Mesenteric fat pad (tissue), 1 donor: Measurements from ENCODE around the gene KMT2B. TPM values are rescaled to one million over a fixed set of nuclear protein-coding genes. Genes with fewer than 3 reads are reported as not detected.
"Not testable (repeated sequence)": the region's sequence is repeated elsewhere in the genome, so short reads cannot be mapped to it uniquely, and the experiment has no call there.

Experiments used
- DNase-seq: peaks from one replicate; pipeline ENCODE4 v3.0.0-alpha.2; 2020; ENCODE audit warnings: low spot score
- long read RNA-seq: library from polyadenylated mRNA; unstranded; transcript quantifications from one replicate; pipeline ENCODE4 v2.0.0, GENCODE V29; 2020
- total RNA-seq: library from RNA; stranded (reverse); fragmentation: NEBNext Ultra II Directional; extraction: Animal tissue kit (Norgen Biotek cat#: 25700); gene quantifications from one replicate; pipeline ENCODE4 v1.2.1, GENCODE V29; 2021
- donor health status: DM: yes; HTN: yes; CAD: no.

Gene KMT2B, protein sequence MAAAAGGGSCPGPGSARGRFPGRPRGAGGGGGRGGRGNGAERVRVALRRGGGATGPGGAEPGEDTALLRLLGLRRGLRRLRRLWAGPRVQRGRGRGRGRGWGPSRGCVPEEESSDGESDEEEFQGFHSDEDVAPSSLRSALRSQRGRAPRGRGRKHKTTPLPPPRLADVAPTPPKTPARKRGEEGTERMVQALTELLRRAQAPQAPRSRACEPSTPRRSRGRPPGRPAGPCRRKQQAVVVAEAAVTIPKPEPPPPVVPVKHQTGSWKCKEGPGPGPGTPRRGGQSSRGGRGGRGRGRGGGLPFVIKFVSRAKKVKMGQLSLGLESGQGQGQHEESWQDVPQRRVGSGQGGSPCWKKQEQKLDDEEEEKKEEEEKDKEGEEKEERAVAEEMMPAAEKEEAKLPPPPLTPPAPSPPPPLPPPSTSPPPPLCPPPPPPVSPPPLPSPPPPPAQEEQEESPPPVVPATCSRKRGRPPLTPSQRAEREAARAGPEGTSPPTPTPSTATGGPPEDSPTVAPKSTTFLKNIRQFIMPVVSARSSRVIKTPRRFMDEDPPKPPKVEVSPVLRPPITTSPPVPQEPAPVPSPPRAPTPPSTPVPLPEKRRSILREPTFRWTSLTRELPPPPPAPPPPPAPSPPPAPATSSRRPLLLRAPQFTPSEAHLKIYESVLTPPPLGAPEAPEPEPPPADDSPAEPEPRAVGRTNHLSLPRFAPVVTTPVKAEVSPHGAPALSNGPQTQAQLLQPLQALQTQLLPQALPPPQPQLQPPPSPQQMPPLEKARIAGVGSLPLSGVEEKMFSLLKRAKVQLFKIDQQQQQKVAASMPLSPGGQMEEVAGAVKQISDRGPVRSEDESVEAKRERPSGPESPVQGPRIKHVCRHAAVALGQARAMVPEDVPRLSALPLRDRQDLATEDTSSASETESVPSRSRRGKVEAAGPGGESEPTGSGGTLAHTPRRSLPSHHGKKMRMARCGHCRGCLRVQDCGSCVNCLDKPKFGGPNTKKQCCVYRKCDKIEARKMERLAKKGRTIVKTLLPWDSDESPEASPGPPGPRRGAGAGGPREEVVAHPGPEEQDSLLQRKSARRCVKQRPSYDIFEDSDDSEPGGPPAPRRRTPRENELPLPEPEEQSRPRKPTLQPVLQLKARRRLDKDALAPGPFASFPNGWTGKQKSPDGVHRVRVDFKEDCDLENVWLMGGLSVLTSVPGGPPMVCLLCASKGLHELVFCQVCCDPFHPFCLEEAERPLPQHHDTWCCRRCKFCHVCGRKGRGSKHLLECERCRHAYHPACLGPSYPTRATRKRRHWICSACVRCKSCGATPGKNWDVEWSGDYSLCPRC (N-terminal part only)
- 33.5 TPM for total RNA-seq
- long read RNA-seq, partial matches to known transcripts, result 7 of 12 reads
- long read RNA-seq, other reads (novel, unspliced or antisense), result 5 of 12 reads

DNA sequence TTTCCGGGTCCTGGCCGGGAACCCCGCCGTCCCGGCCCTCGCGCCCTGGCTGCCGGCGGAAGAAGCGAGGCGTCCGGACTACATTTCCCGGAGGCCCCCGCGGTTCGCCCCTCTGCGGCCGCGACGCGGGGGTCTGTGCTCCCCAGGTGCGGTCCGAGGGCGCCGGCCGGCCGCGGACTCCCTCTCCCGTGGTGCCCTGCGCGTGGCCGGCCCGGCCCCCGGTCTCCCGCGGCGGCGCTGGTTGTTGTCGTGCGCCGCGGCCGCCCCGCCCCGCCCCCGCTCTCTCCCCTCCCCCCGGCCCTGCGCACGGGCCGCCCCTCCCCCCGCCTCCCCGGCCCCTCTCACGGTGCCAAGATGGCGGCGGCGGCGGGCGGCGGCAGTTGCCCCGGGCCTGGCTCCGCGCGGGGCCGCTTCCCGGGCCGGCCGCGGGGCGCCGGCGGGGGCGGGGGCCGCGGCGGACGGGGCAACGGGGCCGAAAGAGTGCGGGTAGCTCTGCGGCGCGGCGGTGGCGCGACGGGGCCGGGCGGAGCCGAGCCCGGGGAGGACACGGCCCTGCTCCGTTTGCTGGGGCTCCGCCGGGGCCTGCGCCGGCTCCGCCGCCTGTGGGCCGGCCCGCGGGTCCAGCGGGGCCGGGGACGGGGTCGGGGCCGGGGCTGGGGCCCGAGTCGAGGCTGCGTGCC lies at the start of gene KMT2B:
KMT2B (plus strand) TSS at position 339 of the 680 bp plus-strand sequence; CDS start at position 355, 16 bp downstream.
- no peak for DNase-seq

DNA sequence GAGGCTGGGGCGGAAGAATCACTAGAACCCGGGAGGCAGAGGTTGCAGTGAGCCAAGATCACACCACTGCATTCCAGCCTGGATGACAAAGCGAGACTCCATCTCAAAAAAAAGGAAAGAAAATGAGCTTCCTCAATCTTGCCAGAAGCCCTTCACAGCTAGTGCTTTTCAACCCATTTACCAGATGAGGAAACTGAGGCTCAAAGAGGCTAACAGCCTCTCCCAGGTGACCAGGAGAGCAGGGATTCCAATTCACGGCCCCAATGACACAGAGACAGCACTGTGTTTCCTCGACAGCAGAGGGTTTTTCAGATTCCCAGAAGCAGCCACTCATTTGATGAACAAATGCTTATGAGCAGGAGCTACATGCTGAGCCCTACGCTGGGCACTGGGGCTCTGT lies 48.2 kb upstream of the KMT2B start:
- no peak for DNase-seq

DNA sequence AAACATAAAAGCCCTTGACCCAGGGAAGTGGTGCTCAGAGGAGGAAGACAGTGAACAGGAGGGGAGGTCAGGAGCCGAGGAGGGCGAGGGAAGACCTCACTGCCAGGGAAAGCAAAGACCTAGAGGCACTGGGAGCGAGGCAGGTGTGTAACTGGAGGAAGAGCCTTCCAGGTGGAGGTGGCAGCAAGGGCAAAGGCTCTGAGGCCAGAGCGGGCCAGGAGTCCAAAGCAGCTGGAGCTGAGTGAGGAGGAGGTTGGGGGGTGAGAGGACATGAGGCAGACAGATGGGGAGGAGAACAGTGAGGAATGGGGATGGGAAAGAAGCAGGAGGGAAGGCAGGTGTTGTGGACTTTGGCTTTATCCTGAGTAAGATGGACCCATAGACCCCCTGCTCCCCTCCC lies 47.8 kb upstream of the KMT2B start:
- no peak for DNase-seq

DNA sequence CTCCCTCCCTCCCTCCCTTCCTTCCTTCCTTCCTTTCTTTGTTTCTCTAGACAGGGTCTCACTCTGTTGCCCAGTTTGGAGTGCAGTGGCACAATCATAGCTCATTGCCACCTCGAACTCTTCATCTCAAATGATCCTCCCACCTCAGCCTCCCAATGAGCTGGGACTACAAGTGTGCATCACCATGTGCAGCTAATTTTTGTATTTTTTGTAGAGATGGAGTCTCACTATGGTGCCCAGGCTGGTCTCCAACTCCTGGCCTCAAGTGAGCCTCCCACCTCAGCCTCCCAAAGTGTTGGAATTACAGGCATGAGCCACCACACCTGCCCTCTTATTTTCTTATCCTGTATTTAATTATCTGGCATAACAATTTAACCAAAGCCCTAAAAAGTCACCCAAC lies 47.1 kb upstream of the KMT2B start:
- DNase-seq, result no peak

DNA sequence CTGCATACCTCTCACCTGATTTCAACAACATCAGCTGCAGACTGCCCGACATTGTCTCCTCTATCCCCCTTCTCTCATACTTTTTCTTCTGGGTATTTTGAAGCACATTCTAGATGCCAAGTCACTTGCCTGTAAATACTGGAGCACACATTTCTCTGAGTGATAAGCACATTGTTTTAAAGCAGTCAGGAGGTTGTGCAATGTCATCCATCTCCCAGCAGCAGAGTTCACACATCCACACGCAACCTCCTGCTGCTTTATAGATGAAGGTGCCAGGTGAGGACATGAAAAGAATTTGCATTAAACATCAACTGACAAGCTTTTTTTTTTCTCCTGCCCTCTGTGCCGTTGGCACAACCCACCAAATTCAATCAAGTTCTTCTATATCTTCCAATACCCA lies 46.0 kb upstream of the KMT2B start:
- no peak for DNase-seq

DNA sequence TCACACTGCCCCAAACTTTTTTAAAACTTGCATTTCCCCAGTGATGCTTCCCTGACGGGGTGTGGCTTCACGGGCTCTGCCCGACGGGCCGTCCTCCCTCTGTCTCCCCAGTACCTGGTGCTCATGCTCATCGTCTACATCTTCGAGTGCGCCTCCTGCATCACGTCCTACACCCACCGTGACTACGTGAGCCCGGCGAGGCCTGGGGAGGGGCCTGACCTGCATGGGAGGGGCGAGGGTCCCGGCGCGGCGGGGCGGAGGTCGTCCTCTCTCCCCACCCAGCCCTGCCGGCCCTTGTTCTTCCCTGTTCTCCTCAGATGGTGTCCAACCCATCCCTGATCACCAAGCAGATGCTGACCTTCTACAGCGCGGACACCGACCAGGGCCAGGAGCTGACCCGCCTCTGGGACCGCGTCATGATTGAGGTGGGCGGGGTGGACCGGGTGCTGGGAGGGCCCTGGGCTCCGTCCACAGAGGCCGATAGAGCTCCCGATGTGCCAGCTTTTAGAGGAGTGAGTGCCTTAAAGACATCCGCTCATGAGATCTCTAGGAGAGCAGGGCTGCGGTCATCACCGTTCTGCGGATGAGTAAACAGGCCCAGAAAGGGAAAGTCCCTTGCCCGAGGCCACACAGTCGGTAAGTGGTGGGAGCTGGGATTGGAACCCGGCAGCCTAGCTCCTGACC lies 44.5 kb upstream of the KMT2B start:
- no peak for DNase-seq

DNA sequence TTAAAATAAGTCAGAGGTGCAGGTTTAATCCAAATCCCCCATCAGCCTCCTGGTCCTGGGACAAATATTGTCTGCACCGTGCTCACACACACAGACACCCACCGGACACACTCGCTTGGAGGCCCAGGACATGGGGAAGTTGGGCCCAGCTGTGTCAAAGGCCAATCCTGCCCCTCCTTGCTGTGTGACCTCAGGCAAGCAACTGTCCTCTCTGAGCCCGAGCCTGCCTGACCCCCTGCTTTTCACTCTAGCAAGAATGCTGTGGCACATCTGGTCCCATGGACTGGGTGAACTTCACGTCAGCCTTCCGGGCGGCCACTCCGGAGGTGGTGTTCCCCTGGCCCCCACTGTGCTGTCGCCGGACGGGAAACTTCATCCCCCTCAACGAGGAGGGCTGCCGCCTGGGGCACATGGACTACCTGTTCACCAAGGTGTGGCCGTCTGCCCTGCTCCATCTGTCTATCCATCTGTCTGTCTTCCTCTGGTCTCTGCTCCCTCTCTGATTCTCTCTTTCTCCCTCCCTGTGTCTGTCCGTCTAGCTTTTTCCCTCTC lies 42.1 kb upstream of the KMT2B start:
- DNase-seq, result no peak

DNA sequence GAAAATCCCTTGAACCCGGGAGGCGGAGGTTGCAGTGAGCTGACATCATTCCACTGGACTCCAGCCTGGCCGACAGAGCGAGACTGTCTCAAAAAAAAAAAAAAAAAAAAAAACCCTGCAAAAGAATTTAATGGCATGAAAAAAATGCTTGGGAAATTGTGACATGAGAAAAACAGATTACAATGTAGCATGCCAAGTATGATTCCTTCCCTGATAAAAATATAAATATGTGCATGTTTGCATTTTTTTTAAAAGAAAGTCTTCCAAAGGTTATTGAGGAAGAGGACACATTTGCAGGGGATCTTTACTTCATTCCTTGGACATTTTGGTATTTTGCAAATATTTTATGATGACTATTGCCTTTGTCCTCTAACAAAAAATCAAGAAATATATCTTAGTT lies 28.0 kb upstream of the KMT2B start:
- no peak for DNase-seq

DNA sequence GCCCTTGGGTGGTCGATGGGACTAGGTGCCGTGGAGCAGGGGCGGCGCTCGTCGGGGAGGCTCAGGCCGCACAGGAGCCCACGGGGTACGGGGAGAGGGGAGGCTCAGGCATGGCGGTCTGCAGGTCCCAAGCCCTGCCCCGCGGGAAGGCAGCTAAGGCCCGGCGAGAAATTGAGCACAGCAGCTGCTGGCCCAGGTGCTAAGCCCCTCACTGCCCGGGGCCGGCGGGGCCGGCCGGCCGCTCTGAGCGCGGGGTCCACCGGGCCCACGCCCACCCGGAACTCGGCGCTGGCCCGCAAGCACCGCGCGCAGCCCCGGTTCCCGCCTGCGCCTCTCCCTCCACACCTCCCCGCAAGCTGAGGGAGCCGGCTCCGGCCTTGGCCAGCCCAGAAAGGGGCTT lies 26.7 kb upstream of the KMT2B start:
- not testable (repeated sequence) for DNase-seq

DNA sequence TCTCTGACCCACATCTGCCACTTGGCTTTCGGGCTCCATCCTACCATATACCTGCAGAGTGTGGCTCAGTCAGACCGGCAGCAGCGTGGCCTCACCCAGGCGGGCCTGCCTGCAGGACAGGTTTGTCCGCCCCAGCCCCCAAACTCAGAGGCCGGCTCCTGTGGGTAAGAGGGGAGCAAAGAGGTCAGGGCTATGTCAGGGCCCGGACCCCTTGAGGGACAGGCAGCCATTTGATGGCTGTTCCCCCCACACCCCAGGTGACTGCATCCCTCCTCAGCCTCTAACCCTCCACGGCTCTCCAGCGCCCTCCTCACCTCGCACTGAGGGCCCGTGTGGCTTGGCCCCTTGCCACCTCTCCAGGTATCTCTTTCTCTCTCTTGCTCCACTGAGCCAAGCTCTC lies 25.8 kb upstream of the KMT2B start:
- no peak for DNase-seq

DNA sequence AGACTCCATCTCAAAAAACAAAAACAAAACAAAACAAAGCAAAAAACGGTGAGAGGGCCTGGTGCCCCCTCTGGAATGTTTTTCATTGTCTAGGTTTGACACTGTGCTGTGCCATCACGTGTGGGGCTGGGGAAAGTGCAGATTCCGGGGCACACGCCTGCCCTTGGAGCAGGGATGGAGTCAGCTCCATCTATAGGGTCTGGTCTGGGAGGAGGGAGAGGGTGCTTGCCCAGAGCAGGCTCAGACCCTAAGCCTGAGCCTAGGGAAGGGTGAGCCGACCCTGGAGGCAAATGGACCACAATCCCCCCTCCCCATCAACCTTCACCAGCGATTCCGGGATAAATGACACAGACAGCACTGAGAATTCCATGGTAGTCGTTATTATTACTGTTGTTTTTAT lies 24.4 kb upstream of the KMT2B start:
- no peak for DNase-seq

DNA sequence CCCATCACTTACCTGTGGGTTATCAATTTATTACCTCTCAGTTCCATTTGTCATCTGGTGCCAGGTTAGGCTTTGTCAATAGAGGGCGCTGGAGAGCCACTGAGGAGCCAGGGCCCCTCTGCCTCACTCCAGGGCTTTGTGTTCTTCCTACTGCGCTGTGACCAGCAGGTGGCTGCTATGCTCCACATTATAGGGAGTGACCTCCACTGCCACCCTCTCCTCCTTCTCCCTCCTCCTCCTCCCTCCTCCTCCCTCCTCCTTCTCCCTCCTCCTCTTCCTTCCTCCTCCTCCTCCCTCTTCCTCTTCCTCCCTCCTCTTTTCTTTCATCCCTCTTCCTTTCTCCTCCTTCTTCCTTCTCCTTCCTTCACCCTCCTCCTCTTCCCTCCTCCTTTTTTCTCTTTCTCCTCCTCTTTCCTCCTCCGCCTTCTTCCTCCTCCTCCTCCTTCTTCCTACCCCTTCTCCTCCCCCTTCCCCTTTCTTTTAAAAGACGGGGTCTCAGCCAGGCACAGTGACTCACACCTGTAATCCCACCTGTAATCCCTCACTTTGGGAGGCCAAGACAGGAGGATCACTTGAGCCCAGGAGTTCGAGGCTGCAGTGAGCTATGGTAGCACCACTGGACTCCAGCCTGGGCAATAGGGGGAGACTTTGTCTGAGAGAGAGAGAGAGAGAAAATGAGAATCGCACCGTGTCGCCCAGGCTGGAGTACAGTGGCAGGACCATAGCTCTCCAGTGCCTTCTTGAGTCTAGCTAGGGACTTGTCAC lies 23.8 kb upstream of the KMT2B start:
- DNase-seq, result no peak

DNA sequence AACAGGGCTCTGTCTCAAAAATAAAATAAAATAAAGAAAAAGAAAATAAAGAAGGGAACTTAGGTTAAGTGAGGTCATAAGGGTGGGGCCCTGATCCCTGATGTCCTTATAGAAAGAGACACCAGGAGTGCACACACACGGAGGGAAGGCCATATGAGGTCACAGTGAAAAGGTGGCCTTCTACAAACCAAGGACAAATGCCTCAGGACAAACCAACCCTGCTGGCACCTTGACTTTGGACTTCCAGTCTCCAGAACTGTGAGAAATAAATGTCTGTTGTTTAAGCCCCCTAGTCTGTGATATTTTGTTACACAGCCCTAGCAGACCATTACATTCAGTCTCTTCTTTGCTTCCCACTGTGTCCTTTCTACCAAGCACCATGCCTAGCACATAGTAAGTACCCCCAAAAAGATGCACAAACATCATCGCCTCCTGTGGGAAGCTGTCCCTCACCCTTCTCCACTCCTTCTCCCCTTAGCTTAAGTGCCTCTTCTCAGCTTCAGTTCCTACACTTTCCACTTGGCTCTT lies 21.8 kb upstream of the KMT2B start:
- no peak for DNase-seq

DNA sequence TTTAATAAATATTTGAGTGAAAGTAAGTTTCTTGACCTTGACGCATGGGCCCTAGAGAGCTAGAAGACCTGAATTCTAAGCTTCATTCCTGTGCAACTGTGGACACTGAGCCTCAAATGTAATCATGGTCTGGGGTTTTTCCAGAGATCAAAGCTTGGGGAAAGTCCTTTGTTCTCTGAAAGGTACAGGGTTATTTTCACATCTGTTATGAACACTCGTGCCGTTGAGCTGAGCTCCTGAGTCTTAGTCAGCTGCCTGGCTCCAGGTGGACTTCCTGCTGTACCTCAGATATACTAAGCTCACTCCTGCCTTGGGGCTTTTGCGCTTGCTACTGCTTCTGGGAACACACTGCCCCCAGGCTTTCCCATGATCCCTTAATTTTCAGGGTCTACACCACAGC lies 21.0 kb upstream of the KMT2B start:
- no peak for DNase-seq

DNA sequence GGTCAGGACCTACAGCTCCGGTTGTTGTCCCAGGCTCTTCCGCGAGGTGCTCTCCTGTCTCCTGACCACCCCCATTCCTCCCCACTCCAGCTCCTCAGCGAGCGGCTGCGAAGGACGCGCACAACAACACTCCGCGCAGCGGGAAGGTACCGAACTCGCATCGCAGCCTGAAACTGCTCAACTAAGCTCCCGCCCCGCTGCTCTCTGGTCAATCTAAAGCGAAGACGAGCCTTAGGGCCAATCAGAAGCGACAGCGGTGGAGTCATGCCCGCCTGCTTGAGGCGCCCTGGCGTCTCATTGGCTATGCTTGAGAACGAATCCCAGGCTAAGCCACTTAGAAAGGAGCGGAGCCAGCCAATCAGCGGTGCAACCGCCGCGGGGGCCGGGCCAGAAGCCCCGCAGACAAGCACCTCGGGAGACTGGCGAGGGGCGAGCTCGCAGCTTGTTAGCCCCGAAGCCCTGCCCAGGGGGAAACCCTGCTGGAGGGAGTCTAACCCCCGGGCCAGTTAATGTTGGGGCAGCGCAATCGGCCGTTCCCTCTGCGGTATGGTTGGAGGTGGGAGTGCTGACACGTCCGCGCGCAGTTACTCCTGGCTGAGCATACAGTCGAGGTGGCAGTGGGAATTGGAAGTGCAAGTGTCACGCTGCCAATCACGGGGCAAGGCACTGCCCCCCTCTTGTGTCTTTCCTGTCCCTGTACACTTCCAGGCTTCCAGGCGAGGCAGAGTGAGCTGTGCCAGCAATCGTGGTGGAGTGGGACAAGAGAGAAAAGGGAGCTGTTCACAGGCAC lies 15.4 kb upstream of the KMT2B start:
- DNase-seq, result peak; percentile 95

DNA sequence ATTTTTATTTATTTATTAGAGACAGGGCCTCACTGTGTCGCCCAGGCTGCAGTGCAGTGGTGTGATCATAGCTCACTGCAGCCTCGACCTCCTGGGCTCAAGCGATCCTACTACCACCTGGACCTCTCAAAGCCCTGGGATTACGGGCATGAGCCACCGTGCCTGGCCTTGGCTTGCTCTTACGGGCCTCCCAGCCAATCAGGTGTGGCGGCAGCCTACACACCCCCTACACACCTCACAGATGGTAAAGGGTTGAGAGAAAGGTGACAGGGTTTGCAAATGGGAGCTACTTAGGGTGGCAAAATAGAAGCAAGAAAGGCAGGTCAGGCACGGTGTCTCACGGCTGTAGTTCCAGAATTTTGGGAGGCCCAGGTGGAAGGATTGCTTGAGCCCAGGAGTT lies 14.5 kb upstream of the KMT2B start:
- DNase-seq, result no peak

DNA sequence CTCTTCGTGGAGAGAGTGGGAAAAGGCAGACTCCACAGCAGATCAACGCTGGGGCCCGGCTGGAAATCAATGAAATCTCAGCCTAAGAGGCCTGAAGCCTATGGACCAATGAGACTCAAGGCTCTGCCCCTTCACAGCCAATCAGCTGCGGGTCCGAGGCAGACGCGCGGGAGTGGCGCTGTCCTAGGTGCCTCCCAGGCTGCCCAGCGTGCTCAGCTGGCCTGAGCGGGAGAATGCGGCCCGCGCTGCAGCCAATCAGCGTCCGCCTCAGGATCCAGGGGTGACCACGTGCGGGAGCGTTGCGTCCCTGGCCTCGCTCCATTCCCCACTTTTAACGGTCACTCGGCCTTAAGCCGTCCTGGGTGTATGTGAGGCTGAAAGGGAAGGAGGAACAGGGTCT lies 13.6 kb upstream of the KMT2B start, which contains the start of gene ZBTB32:
ZBTB32 (plus strand) TSS at position 341 of the 400 bp plus-strand sequence. CDS start 10,069 bp downstream, outside the sequence.
- no peak for DNase-seq

DNA sequence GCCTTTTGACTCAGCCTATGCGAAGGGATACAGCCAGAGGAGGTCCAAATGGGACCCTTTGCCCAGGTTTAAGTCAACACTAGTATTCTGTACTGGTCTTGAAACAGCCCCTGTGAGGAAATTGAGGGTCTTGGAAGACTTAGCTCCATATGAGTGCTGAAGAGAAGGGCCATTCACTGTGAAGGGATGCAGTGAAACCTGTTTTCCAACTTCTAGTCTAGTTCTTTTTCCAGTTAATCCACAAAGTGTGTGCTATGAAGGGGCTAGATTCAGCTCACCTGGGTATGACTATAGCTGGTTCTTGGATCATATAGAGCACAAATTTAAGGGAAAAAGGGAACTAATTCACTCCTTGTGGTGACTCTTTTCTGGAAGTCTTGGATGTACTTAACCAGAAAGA lies 9.4 kb upstream of the KMT2B start:
- DNase-seq, result no peak
